ENCODE data around the gene ZNF211.

Gene ZNF211

DNA sequence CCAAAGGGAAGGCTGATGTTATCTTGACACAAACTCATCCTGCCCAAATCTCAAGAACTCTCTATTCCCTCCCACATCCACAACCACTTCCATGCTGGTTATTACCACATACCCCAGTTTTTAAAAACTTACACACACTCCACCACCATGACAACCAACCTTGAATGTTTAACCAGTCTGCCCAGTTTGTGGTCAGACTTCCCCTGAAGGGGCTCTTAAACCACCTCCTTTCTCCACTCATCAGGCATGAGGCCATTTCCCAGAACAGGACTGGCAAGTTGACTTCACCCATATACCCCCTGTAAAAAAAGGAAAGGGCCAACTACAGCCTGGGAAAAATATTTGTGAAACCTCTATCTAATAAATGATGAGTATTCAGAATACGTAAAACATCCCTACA lies 23.4 kb downstream of the ZNF211 start:
- no peak for DNase-seq

- DNase-seq, result no peak
Measured at GRCh38 chr19:57664269-57665127, 31.5 kb downstream of the ZNF211 start.

- DNase-seq, result no peak
Measured at GRCh38 chr19:57665261-57665806, 32.4 kb downstream of the ZNF211 start.

GRCh38 chr19:57667228-57667627 lies 34.3 kb downstream of the ZNF211 start:
- DNase-seq, result no peak

DNA sequence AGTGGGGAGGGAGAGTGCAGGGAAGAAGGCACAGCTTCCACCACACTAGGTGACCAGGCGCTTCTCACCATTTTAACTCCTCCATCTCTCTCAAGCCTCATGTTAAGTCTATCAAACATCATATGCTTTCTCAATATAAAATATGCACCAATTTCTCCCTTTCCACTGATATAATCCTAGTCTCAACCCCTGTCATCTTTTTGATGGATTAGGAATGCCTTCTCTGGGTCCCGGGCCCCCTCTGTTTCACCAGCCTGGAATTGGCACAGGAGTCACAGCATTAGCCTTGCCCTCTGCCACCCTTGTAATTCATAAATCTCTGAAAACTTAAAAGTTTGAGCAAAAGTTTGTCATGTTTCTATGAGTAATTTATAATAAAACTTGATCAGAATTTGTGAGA lies 35.7 kb downstream of the ZNF211 start, which contains the start of gene ZSCAN4:
ZSCAN4 (plus strand) TSS at position 301 of the 400 bp plus-strand sequence. CDS start 7,211 bp downstream, outside the sequence.
- no peak for DNase-seq

DNA sequence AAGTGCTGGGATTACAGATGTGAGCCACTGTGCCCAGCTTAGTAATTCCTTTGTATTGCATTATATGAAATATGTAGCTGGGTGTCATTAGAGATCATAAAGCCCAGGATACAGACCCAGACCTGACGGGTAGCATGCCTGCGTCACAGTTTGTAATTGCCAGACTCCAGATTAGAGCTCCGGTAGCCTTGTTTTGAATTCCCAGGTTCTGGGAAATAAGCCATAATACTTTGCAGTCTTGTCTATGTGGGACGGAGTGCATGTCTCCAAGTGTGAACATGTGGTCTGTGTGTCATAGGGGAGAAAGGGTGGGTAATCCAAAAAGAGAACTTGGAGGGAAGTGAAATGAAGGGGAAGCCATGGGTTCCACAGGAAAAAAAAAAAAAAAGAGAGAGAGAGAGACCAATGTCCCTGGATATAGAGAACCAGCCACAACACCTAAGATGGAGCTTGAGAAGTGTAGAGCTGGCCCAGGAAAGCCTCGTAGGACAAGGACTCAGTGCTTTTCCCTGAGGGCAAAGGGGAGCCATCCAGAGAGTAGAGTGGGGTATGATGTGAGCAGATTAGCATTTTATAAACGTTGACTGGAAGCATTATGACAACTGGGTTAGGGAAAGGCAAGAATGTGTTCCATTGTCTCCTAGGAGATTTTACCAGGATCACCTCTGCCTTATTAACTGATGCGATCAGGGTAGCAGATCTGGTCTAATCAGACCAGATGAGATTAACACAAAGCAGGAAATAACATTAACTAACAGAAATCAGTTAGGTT lies 38.3 kb downstream of the ZNF211 start:
- DNase-seq, result no peak

DNA sequence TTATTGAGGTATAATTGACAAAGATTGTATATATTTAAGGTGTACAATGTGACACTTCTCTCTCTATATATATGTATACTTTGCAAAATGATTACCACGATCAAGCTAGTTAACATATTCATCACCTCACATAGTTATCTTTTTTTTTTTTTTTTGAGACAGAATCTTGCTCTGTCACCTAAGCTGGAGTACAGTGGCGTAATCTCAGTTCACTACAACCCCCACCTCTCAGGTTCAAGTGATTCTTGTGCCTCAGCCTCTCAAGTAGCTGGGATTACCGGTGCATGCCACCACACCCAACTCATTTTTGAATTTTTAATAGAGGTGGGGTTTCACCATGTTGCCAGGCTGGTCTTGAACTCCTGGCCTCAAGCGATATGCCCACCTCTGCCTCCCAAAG lies 39.5 kb downstream of the ZNF211 start:
- no peak for DNase-seq

DNA sequence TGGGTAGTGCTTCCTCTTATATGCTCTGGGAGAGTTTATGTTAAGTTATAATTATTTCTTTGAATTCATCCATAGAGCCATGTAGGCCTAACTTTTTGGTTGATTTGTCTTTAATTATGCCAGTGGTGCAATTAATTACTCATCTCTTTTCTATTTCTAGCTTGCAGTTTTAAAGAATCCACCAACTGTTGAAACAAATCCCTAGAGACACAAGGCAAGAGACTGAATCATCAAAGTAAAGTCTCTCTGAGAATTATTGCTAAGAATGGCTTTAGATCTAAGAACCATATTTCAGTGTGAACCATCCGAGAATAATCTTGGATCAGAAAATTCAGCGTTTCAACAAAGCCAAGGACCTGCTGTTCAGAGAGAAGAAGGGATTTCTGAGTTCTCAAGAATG lies 42.9 kb downstream of the ZNF211 start:
- DNase-seq, result no peak

DNA sequence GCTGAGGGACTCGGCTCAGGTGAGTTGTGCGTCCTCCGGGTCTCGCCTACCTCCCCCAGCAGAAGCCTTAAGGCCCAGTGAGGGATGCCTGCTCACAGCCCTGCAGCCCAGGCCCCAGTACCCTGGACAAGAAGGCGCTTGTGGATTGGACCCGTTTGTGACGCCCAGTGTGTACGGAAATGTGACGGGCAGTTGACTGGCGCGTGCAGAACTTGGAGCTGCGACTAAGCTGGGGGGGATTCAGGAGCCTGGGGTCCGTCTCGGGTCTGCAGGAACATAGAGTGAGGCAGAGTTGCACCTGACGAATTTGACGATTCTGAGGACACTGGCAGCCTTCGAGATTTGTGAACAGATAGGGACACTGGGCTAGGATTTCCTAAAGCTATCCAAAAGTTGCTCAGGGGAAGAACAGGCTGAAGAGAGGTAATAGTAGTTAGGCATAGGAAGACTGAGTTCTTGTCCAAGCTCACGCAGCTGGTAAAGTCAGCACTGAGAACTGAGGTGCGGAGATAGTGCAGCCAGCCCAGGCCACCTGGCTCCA lies 49.3 kb downstream of the ZNF211 start:
- DNase-seq, result no peak

DNA sequence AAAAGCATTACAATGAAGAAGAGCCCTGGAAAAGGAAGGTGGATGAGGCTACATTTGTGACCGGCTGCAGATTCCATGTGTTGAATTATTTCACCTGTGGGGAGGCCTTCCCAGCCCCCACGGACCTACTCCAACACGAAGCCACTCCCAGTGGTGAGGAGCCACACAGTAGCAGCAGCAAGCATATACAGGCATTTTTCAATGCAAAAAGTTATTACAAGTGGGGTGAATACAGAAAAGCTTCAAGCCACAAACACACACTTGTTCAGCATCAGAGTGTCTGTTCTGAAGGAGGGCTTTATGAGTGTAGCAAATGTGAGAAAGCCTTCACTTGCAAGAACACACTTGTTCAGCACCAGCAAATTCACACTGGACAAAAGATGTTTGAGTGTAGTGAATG lies 53.8 kb downstream of the ZNF211 start:
- DNase-seq, result no peak

DNA sequence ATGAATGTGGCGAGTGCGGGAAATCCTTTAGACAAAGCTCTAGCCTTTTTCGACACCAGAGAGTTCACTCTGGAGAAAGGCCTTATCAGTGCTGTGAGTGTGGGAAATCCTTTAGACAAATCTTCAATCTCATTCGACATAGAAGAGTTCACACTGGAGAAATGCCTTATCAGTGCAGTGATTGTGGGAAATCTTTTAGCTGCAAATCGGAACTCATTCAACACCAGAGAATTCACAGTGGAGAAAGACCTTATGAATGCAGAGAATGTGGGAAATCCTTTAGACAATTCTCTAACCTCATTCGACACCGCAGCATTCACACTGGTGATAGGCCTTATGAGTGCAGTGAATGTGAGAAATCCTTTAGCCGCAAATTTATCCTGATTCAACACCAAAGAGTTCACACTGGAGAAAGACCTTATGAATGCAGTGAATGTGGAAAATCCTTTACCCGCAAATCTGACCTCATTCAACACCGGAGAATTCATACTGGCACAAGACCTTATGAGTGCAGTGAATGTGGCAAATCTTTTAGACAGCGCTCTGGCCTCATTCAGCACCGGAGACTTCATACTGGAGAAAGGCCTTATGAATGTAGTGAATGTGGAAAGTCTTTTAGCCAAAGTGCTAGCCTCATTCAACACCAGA lies 54.5 kb downstream of the ZNF211 start:
- no peak for DNase-seq

GRCh38 chr19:57688011-57688763 lies 55.2 kb downstream of the ZNF211 start:
- DNase-seq, result no peak

DNA sequence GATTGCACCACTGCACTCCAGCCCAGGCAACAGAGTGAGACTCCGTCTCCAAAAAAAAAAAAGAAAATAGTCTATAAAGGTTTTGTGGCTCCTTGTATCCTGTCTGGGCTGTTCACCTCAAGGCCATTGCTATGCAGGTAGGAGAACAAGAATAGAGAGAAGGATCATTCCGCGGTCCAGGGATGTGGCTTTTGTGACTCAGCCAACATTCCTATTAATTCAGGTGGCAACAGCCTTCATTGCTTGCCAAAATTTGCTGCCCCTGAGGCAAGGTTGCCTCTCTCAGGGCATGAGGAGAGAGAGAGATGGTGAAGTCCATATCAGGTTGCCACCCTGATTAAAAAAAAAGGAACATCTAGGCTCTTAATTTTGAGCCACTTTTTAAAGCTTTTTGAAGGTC lies 56.8 kb downstream of the ZNF211 start:
- no peak for DNase-seq

Measured in CD4-positive, alpha-beta T cell treated with Interferon alpha-2 for 1 hour (primary cell).